HG03469 (cell line): Measurements from ENCODE around the gene HSD17B1.

Experiments
- ATAC-seq: cut with Tn5 transposase; IDR thresholded peaks from one replicate; pipeline ENCODE4 v1.9.1; 2021; ENCODE audit warnings: mild to moderate bottlenecking, moderate library complexity, moderate number of reproducible peaks; ENCODE audit not compliant: unreplicated experiment

Gene HSD17B1

GRCh38 chr17:42598905-42599304, 46.2 kb downstream of the HSD17B1 start:
- ATAC-seq, result no peak

GRCh38 chr17:42603318-42603717, 50.6 kb downstream of the HSD17B1 start:
- ATAC-seq, result no peak
